ENCODE results near the gene ALG9. TPM values are rescaled to one million over a fixed set of nuclear protein-coding genes. Genes with fewer than 3 reads are reported as not detected.

The ALG9 gene
- total RNA-seq, 4 donors from 2014 or later, result 26.2 to 74.3 (median 31.4) TPM

- Histone ChIP-seq H3K36me3 (peaks cover 34% of the 10 kb centered on the region), H3K4me1 (peaks cover 38% of the 10 kb centered on the region), H3K9me3 (no peaks in the 10 kb centered on the region), H3K27ac (peak overlapping the region; percentile 91), H3K4me3 (no peak overlapping the region), H3K27me3 (no peaks in the 10 kb centered on the region)
- TF ChIP-seq CTCF (IDR thresholded peaks at IDR 0.05) (no peak), POLR2A (IDR thresholded peaks at IDR 0.05) (no peak), POLR2AphosphoS5 (IDR thresholded peaks at IDR 0.05) (no peak), EP300 (IDR thresholded peaks at IDR 0.05) (no peak)
- 93% methylated on average over 2 of the region's 2 CpGs for WGBS
- DNase-seq (ENCODE audit: low spot score in 2 of 2), result no peak
Observed at GRCh38 chr11:111739299-111739698, 132.1 kb downstream of the ALG9 start.

GRCh38 chr11:111737444-111738210 lies 133.8 kb downstream of the ALG9 start:
- H3K27ac ChIP-seq, result peak overlapping the region; percentile 91
- H3K36me3 ChIP-seq, result peaks cover 19% of the 10 kb centered on the region
- H3K4me1 ChIP-seq, result peaks cover 55% of the 10 kb centered on the region
- 57% methylated on average over 13 of the region's 14 CpGs for WGBS
- TF ChIP-seq EP300 (IDR thresholded peaks at IDR 0.05) (no peak), POLR2A (IDR thresholded peaks at IDR 0.05) (no peak), CTCF (IDR thresholded peaks at IDR 0.05) (no peak), POLR2AphosphoS5 (IDR thresholded peaks at IDR 0.05) (no peak)
- no peak overlapping the region for H3K4me3 ChIP-seq
- no peak for DNase-seq (ENCODE audit: low spot score in 2 of 2)
- no peaks in the 10 kb centered on the region for H3K27me3 ChIP-seq
- H3K9me3 ChIP-seq, result no peaks in the 10 kb centered on the region

- Histone ChIP-seq H3K27me3 (no peaks in the 10 kb centered on the region), H3K9me3 (no peaks in the 10 kb centered on the region), H3K4me1 (peaks cover 63% of the 10 kb centered on the region), H3K27ac (peak overlapping the region; percentile 91), H3K36me3 (peaks cover 17% of the 10 kb centered on the region), H3K4me3 (no peak overlapping the region)
- 56% methylated on average over 10 of the region's 15 CpGs for WGBS
- TF ChIP-seq CTCF (IDR thresholded peaks at IDR 0.05) (no peak), POLR2A (IDR thresholded peaks at IDR 0.05) (no peak)
- no peak for DNase-seq (ENCODE audit: low spot score in 2 of 2)
Observed at GRCh38 chr11:111736621-111737443, 134.5 kb downstream of the ALG9 start.

Other genes starting within 250 kb of the ALG9 start
- gene PPP2R1B, start 105.2 kb downstream of the ALG9 start, total RNA-seq, result 10 to 100 TPM; 27.9 to 39.8 (median 31.8) TPM
- 1 to 10 TPM; 3.5 to 5.6 (median 3.9) TPM for gene FDXACB1, start 7.6 kb upstream of the ALG9 start, total RNA-seq
- gene CFAP68, start 8.0 kb upstream of the ALG9 start, total RNA-seq, result 10 to 100 TPM; 27.7 to 42.4 (median 32.7) TPM
- 100 to 1,000 TPM; 144 to 203 (median 176) TPM for gene CRYAB, start 40.2 kb upstream of the ALG9 start, total RNA-seq
- 1 to 10 TPM in 1 of 4 donors, not detected in 3; 3.1 TPM for gene HSPB2, start 41.2 kb upstream of the ALG9 start, total RNA-seq
- gene C11orf52, start 47.3 kb upstream of the ALG9 start, total RNA-seq, result 10 to 100 TPM in 1 of 4 donors, 1 to 10 TPM in 3; 7.5 to 10.4 (median 9.7) TPM
- 10 to 100 TPM; 11.8 to 20.9 (median 13.1) TPM for gene DIXDC1, start 65.8 kb upstream of the ALG9 start, total RNA-seq
- 10 to 100 TPM; 16.0 to 32.5 (median 24.4) TPM for gene DLAT, start 153.8 kb upstream of the ALG9 start, total RNA-seq
- gene PIH1D2, start 202.4 kb upstream of the ALG9 start, total RNA-seq, result 1 to 10 TPM; 1.1 to 2.6 (median 2.3) TPM
- gene NKAPD1, start 202.7 kb upstream of the ALG9 start, total RNA-seq, result 10 to 100 TPM; 14.4 to 20.2 (median 17.1) TPM
- gene TIMM8B, start 215.2 kb upstream of the ALG9 start, total RNA-seq, result 10 to 100 TPM; 15.0 to 48.4 (median 37.1) TPM
- gene SDHD, start 215.3 kb upstream of the ALG9 start, total RNA-seq, result 100 to 1,000 TPM in 3 of 4 donors, 10 to 100 TPM in 1; 64.4 to 125 (median 109) TPM